Measurements from ENCODE around the gene ELF4.

- no peak for TF ChIP-seq MAZ (CRISPR knock-in tag; conservative IDR thresholded peaks at IDR 0.05 in 1 of 2, IDR thresholded peaks at IDR 0.05 in 1 of 2)
- no peak for TF ChIP-seq NR3C1 (CRISPR knock-in tag; IDR thresholded peaks at IDR 0.05)
- TF ChIP-seq SRF (CRISPR knock-in tag; IDR thresholded peaks at IDR 0.05) = no peak
- no peak for TF ChIP-seq GTF2A2 (tag; IDR thresholded peaks at IDR 0.05)
- no peak for TF ChIP-seq MCM5 (IDR thresholded peaks at IDR 0.05; ENCODE audit: low read depth)
- TF ChIP-seq SUPT5H (IDR thresholded peaks at IDR 0.05) = no peak
Observed at GRCh38 chrX:130047416-130047815, 62.9 kb downstream of the ELF4 start.

Measured in K562 (cell line).